ENCODE results near the gene ATN1. TPM values are rescaled to one million over a fixed set of nuclear protein-coding genes. Genes with fewer than 3 reads are reported as not detected.
"Not testable (repeated sequence)": the region's sequence is repeated elsewhere in the genome, so short reads cannot be mapped to it uniquely, and the experiment has no call there.

ATN1 gene, protein sequence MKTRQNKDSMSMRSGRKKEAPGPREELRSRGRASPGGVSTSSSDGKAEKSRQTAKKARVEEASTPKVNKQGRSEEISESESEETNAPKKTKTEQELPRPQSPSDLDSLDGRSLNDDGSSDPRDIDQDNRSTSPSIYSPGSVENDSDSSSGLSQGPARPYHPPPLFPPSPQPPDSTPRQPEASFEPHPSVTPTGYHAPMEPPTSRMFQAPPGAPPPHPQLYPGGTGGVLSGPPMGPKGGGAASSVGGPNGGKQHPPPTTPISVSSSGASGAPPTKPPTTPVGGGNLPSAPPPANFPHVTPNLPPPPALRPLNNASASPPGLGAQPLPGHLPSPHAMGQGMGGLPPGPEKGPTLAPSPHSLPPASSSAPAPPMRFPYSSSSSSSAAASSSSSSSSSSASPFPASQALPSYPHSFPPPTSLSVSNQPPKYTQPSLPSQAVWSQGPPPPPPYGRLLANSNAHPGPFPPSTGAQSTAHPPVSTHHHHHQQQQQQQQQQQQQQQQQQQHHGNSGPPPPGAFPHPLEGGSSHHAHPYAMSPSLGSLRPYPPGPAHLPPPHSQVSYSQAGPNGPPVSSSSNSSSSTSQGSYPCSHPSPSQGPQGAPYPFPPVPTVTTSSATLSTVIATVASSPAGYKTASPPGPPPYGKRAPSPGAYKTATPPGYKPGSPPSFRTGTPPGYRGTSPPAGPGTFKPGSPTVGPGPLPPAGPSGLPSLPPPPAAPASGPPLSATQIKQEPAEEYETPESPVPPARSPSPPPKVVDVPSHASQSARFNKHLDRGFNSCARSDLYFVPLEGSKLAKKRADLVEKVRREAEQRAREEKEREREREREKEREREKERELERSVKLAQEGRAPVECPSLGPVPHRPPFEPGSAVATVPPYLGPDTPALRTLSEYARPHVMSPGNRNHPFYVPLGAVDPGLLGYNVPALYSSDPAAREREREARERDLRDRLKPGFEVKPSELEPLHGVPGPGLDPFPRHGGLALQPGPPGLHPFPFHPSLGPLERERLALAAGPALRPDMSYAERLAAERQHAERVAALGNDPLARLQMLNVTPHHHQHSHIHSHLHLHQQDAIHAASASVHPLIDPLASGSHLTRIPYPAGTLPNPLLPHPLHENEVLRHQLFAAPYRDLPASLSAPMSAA (N-terminal part only)
- 3.1 and 5.0 TPM in 2 replicates for total RNA-seq (2014; rRNA removed; shearing (Covaris generic))
- 75.1 and 95.0 TPM in 2 replicates for polyA plus RNA-seq (2015; cell fraction: cytosol; rRNA removed)
- 79.4 and 83.5 TPM in 2 replicates for polyA plus RNA-seq (2015; cell fraction: nucleus; rRNA removed)

- DNase-seq (ENCODE audit: low read depth, low spot score), result peak; percentile 67
- in situ Hi-C loops (cut with HindIII; ENCODE audit: low pct_unique_long_range_greater_than_20kb, low sequenced_read_pairs), result no loop called here
Measured at GRCh38 chr12:6927379-6928021, at the start of gene ATN1. Gene ATN1, plus strand, starts transcription at chr12:6927959. Its CDS starts 6,043 bp downstream, at chr12:6934002.

GRCh38 chr12:6879824-6880223 is 47.9 kb upstream of the ATN1 start:
- in situ Hi-C loops (cut with HindIII; ENCODE audit: low pct_unique_long_range_greater_than_20kb, low sequenced_read_pairs); DNase-seq (ENCODE audit: low read depth, low spot score): not testable (repeated sequence)

GRCh38 chr12:6883252-6883651 is 44.5 kb upstream of the ATN1 start:
- in situ Hi-C loops (cut with HindIII; ENCODE audit: low pct_unique_long_range_greater_than_20kb, low sequenced_read_pairs), result no loop called here
- no peak for DNase-seq (ENCODE audit: low read depth, low spot score)

GRCh38 chr12:6883683-6884082 is 44.1 kb upstream of the ATN1 start:
- in situ Hi-C loops (cut with HindIII; ENCODE audit: low pct_unique_long_range_greater_than_20kb, low sequenced_read_pairs), result no loop called here
- no peak for DNase-seq (ENCODE audit: low read depth, low spot score)

DNA sequence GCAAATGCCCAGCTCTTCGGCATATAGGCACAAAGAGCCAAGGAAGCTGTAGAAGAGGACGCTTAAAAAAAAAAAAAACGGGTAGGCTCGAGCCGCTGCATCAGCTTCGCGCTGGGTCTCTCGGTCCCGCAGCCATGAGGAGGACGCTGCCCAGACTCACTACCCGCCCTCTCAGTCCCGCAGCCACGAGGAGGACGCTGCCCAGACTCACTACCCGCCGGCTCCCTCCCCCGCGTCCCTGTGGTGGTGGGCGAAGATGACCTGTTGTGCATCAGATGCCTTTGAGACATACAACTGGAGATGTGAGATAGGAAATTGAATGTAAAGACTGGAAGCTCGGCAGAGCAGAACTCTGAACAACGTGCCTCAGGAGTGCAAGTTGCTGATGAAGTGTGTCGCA is 43.2 kb upstream of the ATN1 start:
- no peak for DNase-seq (ENCODE audit: low read depth, low spot score)
- in situ Hi-C loops (cut with HindIII; ENCODE audit: low pct_unique_long_range_greater_than_20kb, low sequenced_read_pairs), result no loop called here

- DNase-seq (ENCODE audit: low read depth, low spot score); in situ Hi-C loops (cut with HindIII; ENCODE audit: low pct_unique_long_range_greater_than_20kb, low sequenced_read_pairs): not testable (repeated sequence)
Measured at GRCh38 chr12:6886206-6886999, 41.4 kb upstream of the ATN1 start.

DNA sequence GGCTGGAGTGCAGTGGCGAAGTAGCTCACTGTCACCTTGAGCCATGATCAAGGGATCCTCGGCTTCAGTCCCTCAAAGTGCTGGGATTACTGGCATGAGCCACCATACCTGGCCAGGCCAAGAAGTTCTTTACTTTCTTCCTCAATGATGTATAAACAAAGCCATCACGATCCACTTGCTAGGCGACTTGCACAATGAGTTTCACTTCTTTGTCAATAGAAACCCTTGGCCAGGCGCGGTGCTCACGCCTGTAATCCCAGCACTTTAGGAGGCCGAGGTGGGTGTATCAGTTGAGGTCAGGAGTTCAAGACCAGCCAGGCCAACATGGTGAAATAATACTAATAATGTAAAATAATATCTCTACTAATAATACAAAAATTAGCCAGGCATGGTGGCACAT is 40.3 kb upstream of the ATN1 start:
- no peak for DNase-seq (ENCODE audit: low read depth, low spot score)
- in situ Hi-C loops (cut with HindIII; ENCODE audit: low pct_unique_long_range_greater_than_20kb, low sequenced_read_pairs), result no loop called here

GRCh38 chr12:6888360-6888759 is 39.4 kb upstream of the ATN1 start:
- DNase-seq (ENCODE audit: low read depth, low spot score), result no peak

GRCh38 chr12:6888794-6889193 is 39.0 kb upstream of the ATN1 start:
- in situ Hi-C loops (cut with HindIII; ENCODE audit: low pct_unique_long_range_greater_than_20kb, low sequenced_read_pairs); DNase-seq (ENCODE audit: low read depth, low spot score): not testable (repeated sequence)

More at GRCh38 chr12:6888360-6888759, 39.4 kb upstream of the ATN1 start:
- in situ Hi-C loops (cut with HindIII; ENCODE audit: low pct_unique_long_range_greater_than_20kb, low sequenced_read_pairs), result no loop called here

- in situ Hi-C loops (cut with HindIII; ENCODE audit: low pct_unique_long_range_greater_than_20kb, low sequenced_read_pairs); DNase-seq (ENCODE audit: low read depth, low spot score): not testable (repeated sequence)
Measured at GRCh38 chr12:6889775-6890573, 37.8 kb upstream of the ATN1 start.

GRCh38 chr12:6890789-6891645 is 36.7 kb upstream of the ATN1 start:
- in situ Hi-C loops (cut with HindIII; ENCODE audit: low pct_unique_long_range_greater_than_20kb, low sequenced_read_pairs), result no loop called here
- peak; percentile 95 for DNase-seq (ENCODE audit: low read depth, low spot score)

DNA sequence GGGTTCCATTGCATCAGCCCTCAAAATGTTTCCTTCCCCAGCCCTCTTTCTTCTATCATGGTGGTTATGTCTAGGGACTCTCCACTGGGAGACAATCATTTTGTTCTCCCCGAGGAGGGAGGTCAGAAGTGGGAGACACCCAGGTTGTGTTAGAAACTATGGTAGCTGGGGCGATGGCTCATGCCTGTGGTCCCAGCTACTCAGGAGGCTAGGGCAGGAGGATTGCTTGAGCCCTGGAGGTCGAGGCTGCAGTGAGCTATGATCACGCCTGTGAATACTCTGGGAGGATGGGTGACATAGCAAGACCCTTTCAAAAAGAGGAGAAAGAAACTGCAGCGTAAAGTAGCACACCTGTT is 36.1 kb upstream of the ATN1 start:
- no peak for DNase-seq (ENCODE audit: low read depth, low spot score)
- in situ Hi-C loops (cut with HindIII; ENCODE audit: low pct_unique_long_range_greater_than_20kb, low sequenced_read_pairs), result no loop called here

GRCh38 chr12:6892683-6893082 is 35.1 kb upstream of the ATN1 start:
- in situ Hi-C loops (cut with HindIII; ENCODE audit: low pct_unique_long_range_greater_than_20kb, low sequenced_read_pairs); DNase-seq (ENCODE audit: low read depth, low spot score): not testable (repeated sequence)

GRCh38 chr12:6894321-6894720 is 33.4 kb upstream of the ATN1 start:
- in situ Hi-C loops (cut with HindIII; ENCODE audit: low pct_unique_long_range_greater_than_20kb, low sequenced_read_pairs), result no loop called here
- no peak for DNase-seq (ENCODE audit: low read depth, low spot score)

DNA sequence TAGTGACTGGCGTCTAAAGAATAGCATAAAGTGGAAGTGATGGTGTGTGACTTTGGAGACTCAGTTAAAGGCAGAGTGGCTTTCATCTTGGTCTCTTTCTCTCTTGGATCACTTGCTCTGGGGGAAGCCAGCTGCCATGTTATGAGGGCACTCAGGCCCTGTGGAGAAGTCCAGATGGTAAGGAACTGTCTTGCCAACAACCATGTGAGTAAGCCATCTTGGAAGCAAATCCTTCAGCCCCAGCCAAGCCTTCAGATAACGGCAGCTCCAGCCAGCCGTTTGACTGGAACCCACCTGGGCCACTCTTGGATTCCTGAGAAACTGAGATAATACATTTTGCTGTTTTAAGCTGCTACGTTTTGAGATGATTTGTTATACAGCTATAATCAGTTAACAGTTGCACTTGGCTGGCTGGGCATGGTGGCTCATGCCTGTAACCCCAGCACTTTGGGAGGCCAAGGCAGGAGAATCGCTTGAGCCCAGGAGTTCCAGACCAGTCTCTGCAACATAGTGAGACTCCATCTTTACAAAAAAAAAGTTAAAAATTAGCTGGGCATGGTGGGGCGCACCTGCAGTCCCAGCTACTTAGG is 30.8 kb upstream of the ATN1 start:
- no peak for DNase-seq (ENCODE audit: low read depth, low spot score)
- in situ Hi-C loops (cut with HindIII; ENCODE audit: low pct_unique_long_range_greater_than_20kb, low sequenced_read_pairs), result no loop called here

All from SK-MEL-5 (cell line).